Activated T-helper 9 cell treated with anti-CD3 and anti-CD28 coated beads, Interleukin-2, amount 50 U/mL, for 16 hours (primary cell): ENCODE measurements around the gene ARID3C.
A peak's percentile ranks its signal among the peaks of the same experiment; 100 is the strongest.

ENCODE experiments used
- DNase-seq: peaks from one replicate; pipeline ENCODE4 v3.0.0-alpha.2; 2020; ENCODE audit warnings: low read depth

Gene ARID3C

DNA sequence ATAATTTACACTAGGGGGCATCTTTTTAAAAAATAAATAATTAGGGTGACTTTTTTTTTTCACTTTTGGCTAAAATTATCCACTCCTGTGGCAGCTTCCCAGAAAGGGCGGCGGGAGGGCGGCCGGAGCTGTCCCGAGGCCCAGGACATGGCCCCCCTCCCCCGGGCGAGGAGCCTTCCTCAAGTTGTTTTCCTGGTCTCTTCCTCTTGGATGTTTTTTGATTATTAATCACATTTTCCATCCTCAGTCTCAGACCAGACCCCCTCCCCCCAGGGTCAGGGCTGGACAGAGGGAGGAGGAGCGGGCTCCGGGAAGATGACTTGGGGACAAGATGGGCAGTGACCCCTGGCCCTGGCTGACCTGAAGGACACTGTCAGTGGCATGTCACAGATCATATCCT is 34.7 kb downstream of the ARID3C start:
- no peak for DNase-seq

GRCh38 chr9:34592895-34593601 is 35.8 kb downstream of the ARID3C start:
- no peak for DNase-seq

DNA sequence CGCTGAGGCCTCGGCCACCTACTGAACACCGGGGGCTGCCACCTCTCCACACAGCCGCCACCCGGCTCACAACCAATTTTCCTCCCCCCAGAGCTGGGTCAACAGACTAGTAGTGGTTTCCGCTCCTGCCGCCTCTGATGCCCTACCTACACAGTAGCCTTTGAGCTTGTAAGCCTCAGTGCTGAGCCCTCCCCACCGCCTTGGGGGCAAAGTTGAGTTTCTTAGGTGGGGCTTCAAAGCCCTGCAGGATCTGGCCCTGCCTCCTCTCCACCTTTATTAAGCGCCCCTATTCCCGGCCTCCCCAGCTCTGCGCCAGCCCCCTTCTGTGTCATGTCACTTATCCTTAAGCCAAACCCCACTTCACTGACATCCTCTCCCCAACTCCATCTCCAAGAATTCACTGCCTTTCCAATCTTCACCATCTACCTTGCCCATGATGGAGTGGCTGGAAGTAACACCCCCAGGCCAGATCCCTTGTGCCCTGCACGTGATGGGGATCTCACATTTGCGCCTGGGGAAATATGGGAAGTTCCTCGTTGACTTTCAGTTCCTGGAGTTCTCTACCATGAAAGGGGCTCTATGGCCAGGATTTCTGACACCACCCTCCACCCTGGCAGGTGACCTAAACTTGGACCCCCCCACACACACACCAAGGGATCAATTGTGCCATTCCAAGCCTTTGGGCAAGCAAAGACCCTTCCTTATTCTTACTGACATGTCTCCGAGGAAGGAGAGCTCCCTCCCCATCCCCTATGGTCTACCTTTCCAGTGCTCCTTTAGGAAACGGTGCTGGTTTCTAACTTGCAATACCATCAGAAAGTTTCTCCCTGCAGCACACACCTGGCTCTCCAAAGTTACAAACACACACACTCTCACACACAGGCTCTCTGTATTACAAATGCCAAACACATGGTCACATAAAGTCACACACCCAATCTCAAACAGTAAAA is 36.7 kb downstream of the ARID3C start:
- no peak for DNase-seq

- DNase-seq, result peak; percentile 67
Measured at GRCh38 chr9:34591248-34591916, 37.5 kb downstream of the ARID3C start.

DNA sequence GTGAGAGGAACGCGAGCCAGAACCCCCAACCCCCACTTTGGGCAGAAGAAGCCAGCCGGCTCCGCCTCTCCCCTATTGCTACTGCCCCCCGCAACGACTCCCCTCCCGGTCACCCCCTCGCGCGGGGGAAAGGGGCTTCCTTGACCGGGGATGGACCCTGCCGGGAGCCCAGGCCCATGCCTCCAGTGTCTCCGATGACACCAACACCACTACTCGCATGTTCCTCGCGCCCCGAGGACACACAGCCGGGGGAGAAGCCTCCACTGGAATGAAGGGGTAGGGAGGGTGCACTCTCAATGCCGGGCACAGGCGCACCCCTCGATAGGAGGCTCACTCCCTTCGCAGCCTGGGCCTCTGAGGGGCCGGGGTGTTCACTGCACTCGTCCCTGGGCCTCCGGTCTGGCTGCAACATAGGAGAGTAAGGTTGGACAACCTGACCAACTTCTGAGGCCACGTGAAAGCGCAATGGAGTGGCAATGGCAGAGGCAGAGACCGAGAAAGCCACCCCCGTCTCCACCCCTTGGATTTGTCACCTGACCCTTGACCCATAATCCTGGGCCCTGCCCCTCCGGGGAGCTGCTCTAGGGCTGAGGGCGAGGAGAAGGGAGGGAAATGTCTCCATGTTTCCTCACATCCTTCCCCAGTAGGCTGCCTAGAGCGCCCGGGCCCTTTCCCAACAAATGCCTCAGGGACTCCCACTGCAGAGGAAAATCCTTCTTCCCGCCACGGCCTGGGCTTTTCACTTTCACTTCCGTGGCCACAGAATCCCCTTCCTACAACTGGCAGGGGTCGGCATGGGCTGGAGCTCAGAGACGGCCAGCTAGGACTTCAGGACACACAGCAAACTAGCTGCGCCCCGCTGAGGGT is 38.3 kb downstream of the ARID3C start:
- no peak for DNase-seq

GRCh38 chr9:34589636-34590380 is 39.1 kb downstream of the ARID3C start, which contains the start of gene CNTFR:
Gene CNTFR (minus strand): TSS chr9:34589724. CDS start chr9:34568981, 20,743 bp downstream.
- no peak for DNase-seq

DNA sequence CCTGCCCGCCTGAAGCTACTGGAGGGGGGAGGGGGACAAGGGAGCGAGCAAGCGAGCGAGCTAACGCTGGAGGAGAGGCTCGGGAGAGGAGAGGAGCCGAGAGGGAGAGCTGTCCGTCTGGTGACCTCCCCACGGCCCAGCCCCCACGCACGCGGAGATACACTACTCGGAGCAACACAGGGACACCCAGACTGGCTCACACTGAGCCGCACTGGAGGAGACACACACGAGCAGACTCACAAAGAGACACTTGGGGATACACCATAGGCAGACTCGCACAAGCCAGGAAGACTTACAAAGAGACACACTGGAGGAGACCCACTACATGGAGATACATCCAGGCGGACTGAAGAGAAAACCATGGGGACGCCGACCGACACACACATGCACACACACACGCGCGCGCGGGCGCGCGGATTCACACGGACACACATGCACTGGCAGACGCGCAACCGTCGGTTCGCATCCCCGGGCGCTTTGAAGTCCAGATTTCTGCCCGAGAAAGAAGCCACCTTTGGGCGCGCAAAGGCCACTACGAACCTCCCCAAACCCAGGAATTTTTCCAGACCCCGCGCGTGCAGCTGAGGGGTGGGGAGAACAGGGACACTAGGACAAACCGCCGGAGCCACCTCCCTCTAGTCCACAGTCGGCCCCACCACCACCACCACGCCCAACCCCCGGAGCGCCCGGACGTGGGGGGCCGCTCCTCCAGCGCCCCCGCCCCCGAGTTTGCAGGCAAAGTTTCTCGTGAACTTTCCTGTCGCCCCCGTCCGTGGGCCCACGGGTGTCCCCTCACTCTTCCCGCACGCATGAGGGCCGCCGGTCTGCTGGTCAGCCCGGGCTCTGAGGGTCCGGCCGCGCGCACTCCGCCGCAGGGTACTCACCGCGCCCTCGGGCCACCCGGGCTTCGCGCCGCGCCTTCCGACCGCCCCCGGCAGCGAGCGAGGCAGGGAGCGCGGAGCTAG is 39.9 kb downstream of the ARID3C start:
- DNase-seq, result no peak

DNA sequence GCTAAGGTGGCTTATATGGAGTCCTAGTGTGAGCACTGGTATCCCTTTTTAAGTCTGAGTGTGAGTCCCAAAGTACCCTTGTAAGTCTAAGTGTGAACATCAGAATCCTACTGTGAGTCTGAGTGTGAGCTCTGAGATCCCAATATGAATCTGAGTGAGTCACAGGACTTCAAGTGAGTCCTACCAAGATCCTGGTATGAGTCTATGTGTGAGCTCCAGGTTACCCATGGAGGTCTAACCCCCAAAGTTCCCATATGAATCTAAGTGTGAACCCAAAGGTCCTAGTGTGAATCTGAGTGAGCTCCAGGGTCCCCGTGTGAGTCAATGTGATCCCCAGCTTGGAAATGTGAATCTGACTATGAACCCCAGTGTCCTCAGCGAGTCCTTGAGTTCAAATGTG is 41.6 kb downstream of the ARID3C start:
- DNase-seq, result no peak

DNA sequence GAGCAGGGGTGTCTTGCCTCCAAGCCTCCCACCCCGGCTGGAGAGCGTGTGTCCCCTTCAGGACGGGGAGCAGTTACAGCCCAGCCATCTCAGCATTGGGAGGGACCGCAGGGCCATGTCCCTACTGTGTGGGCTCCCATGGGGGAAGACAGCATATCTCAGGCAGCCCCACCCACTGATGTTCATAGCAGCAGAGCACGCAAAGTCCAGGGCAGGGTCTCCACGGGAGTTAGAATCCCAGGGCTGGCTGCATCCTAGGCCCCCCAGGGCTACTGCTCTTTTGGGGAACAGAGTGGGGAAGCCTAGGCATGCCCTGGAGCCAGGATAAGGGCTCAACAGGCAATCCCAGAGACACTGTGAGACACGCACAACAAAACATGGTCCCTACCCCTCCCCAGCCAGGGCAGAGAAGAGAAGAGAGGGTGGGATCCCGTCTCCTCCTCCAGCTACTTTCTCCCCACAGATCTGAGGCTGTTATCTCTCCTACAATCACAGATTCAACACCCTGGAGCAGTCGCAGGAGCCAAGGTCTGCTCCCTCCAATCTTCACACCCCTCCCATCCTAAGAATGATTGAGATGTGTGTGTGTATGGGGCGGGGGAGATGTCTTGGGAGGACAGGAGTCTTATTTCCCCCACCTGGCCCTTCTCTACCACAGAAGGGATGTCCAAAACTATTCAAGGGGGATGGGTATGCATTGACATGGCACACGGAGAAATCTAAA is 42.8 kb downstream of the ARID3C start:
- DNase-seq, result no peak

- DNase-seq, result no peak
Measured at GRCh38 chr9:34584970-34585369, 43.9 kb downstream of the ARID3C start.

DNA sequence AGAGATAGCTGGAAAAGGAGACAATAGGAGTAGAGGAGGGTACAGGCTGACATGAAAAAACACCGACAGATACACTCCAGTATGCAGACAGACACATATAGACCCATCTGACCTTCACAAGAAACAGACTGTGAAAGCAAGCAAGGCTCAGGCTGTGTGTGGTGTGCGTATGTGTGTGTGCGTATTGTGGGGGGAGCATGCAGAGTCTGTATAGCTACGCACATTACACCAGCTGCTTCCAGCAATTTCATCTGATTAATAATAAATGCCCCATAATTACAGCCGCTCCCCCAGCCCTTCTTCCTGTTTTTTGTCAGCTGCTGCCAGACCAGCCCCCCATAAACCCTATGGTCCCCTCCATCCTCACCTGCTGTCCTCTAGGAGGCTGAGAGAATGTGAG is 46.1 kb downstream of the ARID3C start:
- DNase-seq, result no peak

- no peak for DNase-seq
Measured at GRCh38 chr9:34581318-34581717, 47.5 kb downstream of the ARID3C start.

- DNase-seq, result no peak
Measured at GRCh38 chr9:34580358-34580757, 48.5 kb downstream of the ARID3C start.

DNA sequence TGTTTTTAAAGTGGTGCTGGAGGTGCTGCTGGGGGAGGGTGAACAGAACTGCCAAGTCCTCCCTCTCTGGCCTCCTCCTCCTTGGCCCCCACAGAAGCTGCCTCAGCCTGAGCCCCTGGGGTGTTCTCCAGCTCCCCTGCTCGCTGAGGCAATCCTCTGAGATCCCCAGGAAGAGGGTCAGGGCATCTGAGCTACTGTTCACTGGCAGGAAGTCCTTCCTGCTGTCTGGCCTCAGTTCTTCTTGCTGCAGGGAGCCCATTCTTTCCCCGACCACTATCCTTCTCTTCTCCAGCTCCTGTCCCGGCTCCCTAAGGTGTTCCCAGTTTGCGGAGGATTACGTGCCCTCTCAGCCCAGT is 49.1 kb downstream of the ARID3C start:
- DNase-seq, result no peak

DNA sequence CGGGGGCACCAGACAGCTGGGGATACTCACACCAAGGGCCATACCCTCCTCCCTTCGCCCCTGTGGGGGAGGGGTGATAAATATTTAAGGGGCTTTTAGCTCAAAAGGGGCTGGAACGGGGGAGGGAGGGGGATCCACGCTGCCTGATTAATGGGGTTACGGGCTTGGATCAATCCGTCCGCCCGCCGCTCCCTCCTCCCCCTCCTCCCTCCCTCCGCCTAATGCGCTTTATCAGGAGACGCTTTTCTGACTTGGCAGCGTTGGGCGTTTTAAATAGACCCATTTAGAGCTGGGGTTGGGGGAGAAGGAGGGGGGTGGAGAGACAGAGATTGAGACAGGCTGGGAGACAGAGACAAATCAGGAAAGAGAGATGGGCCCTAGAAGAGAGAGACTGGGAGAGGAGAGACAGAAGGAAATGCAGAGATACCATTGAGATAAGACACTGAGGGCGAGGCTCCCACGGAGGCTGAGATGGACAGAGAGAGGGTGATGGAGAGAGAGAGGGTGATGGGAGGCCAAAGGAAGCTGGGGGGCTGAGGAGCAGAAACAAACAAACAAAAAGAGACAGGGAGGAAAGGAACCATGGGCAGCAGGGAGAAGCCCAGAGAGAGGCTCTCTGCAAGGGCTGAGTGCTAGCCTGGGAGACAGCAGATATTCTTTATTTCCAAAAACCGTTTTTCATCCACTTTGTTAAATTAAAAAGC is 49.6 kb downstream of the ARID3C start:
- DNase-seq, result no peak

- DNase-seq, result no peak
Measured at GRCh38 chr9:34578241-34579103, 50.4 kb downstream of the ARID3C start.
